Psoas muscle (tissue), 8 donors: Measurements from ENCODE around the gene TMPRSS3. TPM values are rescaled to one million over a fixed set of nuclear protein-coding genes. Genes with fewer than 3 reads are reported as not detected.

Experiments
- ATAC-seq, 4 donors: fragments of 200-7000 bp; cut with Tn5 transposase; one replicate each; pipeline ENCODE4 v1.9.1; 2020; ENCODE audit warnings: moderate library complexity in 3 of 4, mild to moderate bottlenecking in 2 of 4
- DNase-seq, 2 donors: peaks; one replicate each; pipeline ENCODE4 v3.0.0-alpha.2; 2020
- H3K27ac ChIP-seq: fragments of 200-600 bp; one replicate; pipeline ENCODE4 v1.8.0; 2022
- H3K27me3 ChIP-seq, 3 donors: fragments of 200-600 bp in 1 of 3; one replicate each; pipeline versions ENCODE4 v1.6.1 to v1.8.0; 2013 to 2022; ENCODE audit warnings: low read length in 2 of 3, mild to moderate bottlenecking in 2 of 3, moderate library complexity in 1 of 3; ENCODE audit not compliant: insufficient read depth in 3 of 3
- H3K36me3 ChIP-seq, 2 donors: fragments of 200-600 bp in 1 of 2; one replicate each; pipeline versions ENCODE4 v1.6.1 to v1.8.0; 2013 to 2022; ENCODE audit warnings: low read depth in 1 of 2, mild to moderate bottlenecking in 1 of 2, moderate library complexity in 1 of 2; ENCODE audit not compliant: insufficient read depth in 1 of 2
- H3K4me1 ChIP-seq: fragments of 200-600 bp; one replicate; pipeline ENCODE4 v1.8.0; 2022
- H3K4me3 ChIP-seq: fragments of 200-600 bp; one replicate; pipeline ENCODE4 v1.8.0; 2022; ENCODE audit warnings: mild to moderate bottlenecking
- H3K9me3 ChIP-seq: fragments of 200-600 bp; one replicate; pipeline ENCODE4 v1.8.0; 2022
- WGBS, 3 donors: extraction: QIAGEN DNeasy Blood & Tissue Kit; methylation state at CpG; one replicate each; pipeline versions ENCODE4 v1.1.6 to v1.1.7; 2013; 5-methylcytosine and 5-hydroxymethylcytosine counted together
- intact Hi-C, 2 donors: fragments of 100-400 bp; cut with DNase I; formaldehyde crosslinking; loops; one replicate each; pipeline versions ENCODE4 v1.11.0 to v1.14.2; 2022
- polyA plus RNA-seq, 3 donors: library from polyadenylated mRNA; stranded (reverse); fragments of 200-250 nt; gene quantifications; one replicate each; pipeline ENCODE4 v1.2.3, GENCODE V29; 2013
- total RNA-seq, 4 donors: library from RNA; stranded (reverse); fragmentation: NEBNext Ultra II Directional in 2 of 4; extraction: Animal tissue kit (Norgen Biotek cat#: 25700) in 2 of 4; gene quantifications; one replicate each; pipeline versions ENCODE4 v1.2.1 to v1.2.4, GENCODE V29; 2021 to 2023
- TF ChIP-seq, protein P1 (sequence below): fragments of 200-600 bp; IDR thresholded peaks from one replicate; pipeline ENCODE4 v1.8.0; 2022; ENCODE audit warnings: antibody characterized with exemption
- donor health status: healthy with polysubstance abuse.
- donor health status: DM: no; HTN: no; CAD: no; lungs with moderate emphysema.
- donor health status: Bipolar disorder and iron deficiency.
- donor health status: healthy.
- donor health status: DM: yes; HTN: yes; CAD: no.
- donor health status: DM: no; HTN: no; CAD: no.
- donor health status: DM: no; HTN: no; CAD: no.
- donor health status: DM: yes; HTN: yes; CAD: no.

TMPRSS3 gene
- total and polyA plus RNA-seq, 7 donors = 0.25 TPM; not detected in 6

DNA sequence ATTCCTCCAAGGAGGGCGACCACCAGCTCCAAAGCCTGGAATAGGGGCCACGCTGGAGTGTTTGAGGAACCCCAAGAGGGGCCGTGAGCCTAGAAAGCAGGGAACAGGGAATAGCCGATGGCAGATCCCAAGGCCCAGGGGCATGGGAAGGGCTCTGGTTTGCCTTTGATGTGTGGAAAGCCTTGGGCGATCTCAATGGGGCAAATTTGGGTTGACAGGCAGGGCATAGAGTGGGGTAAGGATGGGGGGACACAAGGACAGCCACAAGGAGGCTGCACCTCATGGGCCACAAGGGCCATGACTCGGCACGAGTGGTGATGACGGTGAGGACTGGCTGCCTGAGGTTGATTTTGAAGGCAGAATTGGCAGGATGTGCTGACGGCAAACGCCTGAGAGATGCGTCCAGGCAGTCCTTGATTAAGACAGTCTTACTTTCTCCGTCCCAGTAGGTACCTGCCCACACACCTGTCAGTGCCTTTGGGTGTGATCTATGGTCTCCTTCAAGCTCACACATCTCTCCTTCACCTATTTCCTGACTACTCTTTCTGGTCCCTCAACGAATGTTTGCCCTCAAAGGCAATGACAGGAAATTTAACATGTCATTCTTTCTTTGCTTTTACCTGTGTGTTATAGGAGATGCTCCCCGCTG lies 2.0 kb upstream of the TMPRSS3 start:
- no peaks in the 10 kb centered on the region for H3K36me3 ChIP-seq
- no peak overlapping the region for H3K27ac ChIP-seq
- ATAC-seq (no peak), DNase-seq (no peak)
- H3K4me3 ChIP-seq = no peak overlapping the region
- TF ChIP-seq, protein P1, sequence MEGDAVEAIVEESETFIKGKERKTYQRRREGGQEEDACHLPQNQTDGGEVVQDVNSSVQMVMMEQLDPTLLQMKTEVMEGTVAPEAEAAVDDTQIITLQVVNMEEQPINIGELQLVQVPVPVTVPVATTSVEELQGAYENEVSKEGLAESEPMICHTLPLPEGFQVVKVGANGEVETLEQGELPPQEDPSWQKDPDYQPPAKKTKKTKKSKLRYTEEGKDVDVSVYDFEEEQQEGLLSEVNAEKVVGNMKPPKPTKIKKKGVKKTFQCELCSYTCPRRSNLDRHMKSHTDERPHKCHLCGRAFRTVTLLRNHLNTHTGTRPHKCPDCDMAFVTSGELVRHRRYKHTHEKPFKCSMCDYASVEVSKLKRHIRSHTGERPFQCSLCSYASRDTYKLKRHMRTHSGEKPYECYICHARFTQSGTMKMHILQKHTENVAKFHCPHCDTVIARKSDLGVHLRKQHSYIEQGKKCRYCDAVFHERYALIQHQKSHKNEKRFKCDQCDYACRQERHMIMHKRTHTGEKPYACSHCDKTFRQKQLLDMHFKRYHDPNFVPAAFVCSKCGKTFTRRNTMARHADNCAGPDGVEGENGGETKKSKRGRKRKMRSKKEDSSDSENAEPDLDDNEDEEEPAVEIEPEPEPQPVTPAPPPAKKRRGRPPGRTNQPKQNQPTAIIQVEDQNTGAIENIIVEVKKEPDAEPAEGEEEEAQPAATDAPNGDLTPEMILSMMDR = no peak
- WGBS, 3 donors = 88 to 92% (median 90%) methylated on average over 14 of the region's 14 CpGs
- no peaks in the 10 kb centered on the region for H3K4me1 ChIP-seq
- H3K27me3 ChIP-seq = peaks cover 0 to 4% (median 1%) of the 10 kb centered on the region in 3 donors
- intact Hi-C loops = no loop called here
- H3K9me3 ChIP-seq = peaks cover 5% of the 10 kb centered on the region

GRCh38 chr21:42396799-42397745 lies 1.2 kb upstream of the TMPRSS3 start:
- TF ChIP-seq, protein P1 = no peak
- H3K36me3 ChIP-seq = no peaks in the 10 kb centered on the region
- WGBS, 3 donors = 68 to 70% (median 69%) methylated on average over 19 of the region's 19 CpGs
- no peaks in the 10 kb centered on the region for H3K4me1 ChIP-seq
- H3K27me3 ChIP-seq = peaks cover 0 to 7% (median 1%) of the 10 kb centered on the region in 3 donors
- H3K4me3 ChIP-seq = no peak overlapping the region
- ATAC-seq = no peak
- DNase-seq = peak in 1 of 2 donors; percentile 14
- no peak overlapping the region for H3K27ac ChIP-seq
- intact Hi-C loops = no loop called here
- H3K9me3 ChIP-seq = peaks cover 5% of the 10 kb centered on the region

GRCh38 chr21:42395302-42395701 lies 550 bp downstream of the TMPRSS3 start:
- DNase-seq (no peak), ATAC-seq (no peak)
- H3K27me3 ChIP-seq = peaks cover 0 to 24% (median 1%) of the 10 kb centered on the region in 3 donors
- no peaks in the 10 kb centered on the region for H3K36me3 ChIP-seq
- H3K4me1 ChIP-seq = no peaks in the 10 kb centered on the region
- TF ChIP-seq, protein P1 = no peak
- 92 to 95% (median 94%) methylated on average over 11 of the region's 11 CpGs for WGBS, 3 donors
- intact Hi-C loops = no loop called here
- no peak overlapping the region for H3K27ac ChIP-seq
- H3K9me3 ChIP-seq = no peaks in the 10 kb centered on the region
- no peak overlapping the region for H3K4me3 ChIP-seq

- Histone ChIP-seq H3K4me1 (no peaks in the 10 kb centered on the region), H3K9me3 (no peaks in the 10 kb centered on the region), H3K36me3 (no peaks in the 10 kb centered on the region), H3K4me3 (no peak overlapping the region), H3K27ac (no peak overlapping the region), H3K27me3 (peaks cover 0 to 32% (median 3%) of the 10 kb centered on the region in 3 donors)
- intact Hi-C loops = no loop called here
- no peak for ATAC-seq
- TF ChIP-seq, protein P1 = no peak
- WGBS, 3 donors = 65 to 73% (median 68%) methylated on average over 8 of the region's 8 CpGs
- DNase-seq = no peak
Observed at GRCh38 chr21:42393443-42393950, 2.4 kb downstream of the TMPRSS3 start.
